B cell (primary cell): Measurements from ENCODE around the gene AADAT. TPM values are rescaled to one million over a fixed set of nuclear protein-coding genes. Genes with fewer than 3 reads are reported as not detected.

Source experiments
- ATAC-seq: fragments of 200-7000 bp; cut with Tn5 transposase; one replicate; pipeline ENCODE4 v1.10.0; 2021; ENCODE audit warnings: low read depth, mild to moderate bottlenecking, moderate number of reproducible peaks, moderate library complexity
- CTCF ChIA-PET: fragments of 350-600 bp; sonication (Branson Sonifier 250); formaldehyde crosslinking; loops from one replicate; lab custom pipeline; 2021; ENCODE audit warnings: antibody characterized with exemption, inconsistent platforms; lab: Charles Lee
- POLR2A ChIA-PET: fragments of 350-600 bp; sonication (Branson Sonifier 250); formaldehyde crosslinking; loops from one replicate; lab custom pipeline; 2021; ENCODE audit warnings: antibody characterized with exemption; lab: Charles Lee
- DNase-seq: peaks from one replicate; pipeline ENCODE4 v3.0.0; 2013
- H2AFZ ChIP-seq: 2 replicates; pipeline ENCODE4 v1.6.1; 2012; ENCODE audit warnings: mild to moderate bottlenecking, low read depth, low read length; ENCODE audit not compliant: insufficient read depth, poor library complexity, severe bottlenecking
- H3K27ac ChIP-seq, 2 donors: 1 replicate in 1 of 2; 2 replicates in 1 of 2; pipeline ENCODE4 v1.5.1; 2012 to 2013; ENCODE audit warnings: low read length in 2 of 2, mild to moderate bottlenecking in 2 of 2, moderate library complexity in 1 of 2
- H3K27me3 ChIP-seq, 4 experiments: fragments of 200-600 bp in 1 of 4; sonication (generic) in 1 of 4; replicated peaks in 1 of 4; 1 replicate in 2 of 4; 2 replicates in 2 of 4; pipeline versions ENCODE4 v1.6.1 to v1.7.0; 2013 to 2016; ENCODE audit warnings: low read length in 3 of 4, mild to moderate bottlenecking in 2 of 4, mixed read lengths in 1 of 4, moderate library complexity in 1 of 4; ENCODE audit not compliant: insufficient read depth in 4 of 4, control insufficient read depth in 3 of 4; ENCODE audit errors: control extremely low read depth in 1 of 4
- H3K36me3 ChIP-seq, 2 experiments: replicated peaks in 1 of 2; 1 replicate in 1 of 2; 2 replicates in 1 of 2; pipeline versions ENCODE4 v1.6.1 to v1.7.1; 2013; ENCODE audit warnings: low read length in 1 of 2; ENCODE audit not compliant: insufficient read depth in 2 of 2, control insufficient read depth in 1 of 2; ENCODE audit errors: control extremely low read depth in 1 of 2, extremely low read depth in 1 of 2
- H3K4me1 ChIP-seq, 2 donors: fragments of 200-600 bp in 1 of 2; sonication (generic) in 1 of 2; 1 replicate in 1 of 2; 2 replicates in 1 of 2; pipeline versions ENCODE4 v1.5.1 to v1.6.1; 2013 to 2017; ENCODE audit warnings: low read length in 2 of 2; ENCODE audit not compliant: control insufficient read depth in 2 of 2, insufficient read depth in 2 of 2
- H3K4me2 ChIP-seq: replicated peaks from 2 replicates; pipeline ENCODE3; 2012; ENCODE audit warnings: mild to moderate bottlenecking, low read depth, low read length; ENCODE audit not compliant: poor library complexity, severe bottlenecking
- H3K4me3 ChIP-seq, 5 experiments: fragments of 200-600 bp in 1 of 5; sonication (generic) in 1 of 5; 1 replicate in 3 of 5; 2 replicates in 2 of 5; pipeline versions ENCODE4 v1.5.1 to v1.7.0; 2011 to 2016; ENCODE audit warnings: low read length in 4 of 5, mild to moderate bottlenecking in 4 of 5, low read depth in 2 of 5, control low read depth in 1 of 5, moderate library complexity in 1 of 5; ENCODE audit not compliant: insufficient read depth in 1 of 5; ENCODE audit errors: control extremely low read depth in 1 of 5, extremely low read depth in 1 of 5
- H3K79me2 ChIP-seq: fragments of 200-600 bp; sonication (generic); one replicate; pipeline ENCODE4 v1.6.0; 2016; ENCODE audit warnings: low read length; ENCODE audit not compliant: control insufficient read depth, insufficient read depth
- H3K9ac ChIP-seq: fragments of 200-600 bp; sonication (generic); 2 replicates; pipeline ENCODE4 v1.6.1; 2017; ENCODE audit warnings: mild to moderate bottlenecking, low read length, moderate library complexity
- H3K9me3 ChIP-seq, 3 donors: one replicate each; pipeline versions ENCODE4 v1.6.1 to v1.7.1; 2013; ENCODE audit warnings: low read length in 2 of 3; ENCODE audit not compliant: control insufficient read depth in 2 of 3, insufficient read depth in 1 of 3; ENCODE audit errors: control extremely low read depth in 1 of 3
- H4K20me1 ChIP-seq: 2 replicates; pipeline ENCODE4 v1.6.0; 2012; ENCODE audit warnings: mild to moderate bottlenecking, low read length; ENCODE audit not compliant: insufficient read depth, control insufficient read depth, poor library complexity, severe bottlenecking
- H3K27ac Mint-ChIP-seq: one replicate; pipeline ENCODE4 v1.8.0; 2021; ENCODE audit warnings: mixed read lengths
- H3K27me3 Mint-ChIP-seq: one replicate; pipeline ENCODE4 v1.8.0; 2021; ENCODE audit warnings: mixed read lengths
- H3K4me1 Mint-ChIP-seq: one replicate; pipeline ENCODE4 v1.8.0; 2021; ENCODE audit warnings: mixed read lengths
- H3K4me3 Mint-ChIP-seq: one replicate; pipeline ENCODE4 v1.8.0; 2021; ENCODE audit warnings: mixed read lengths
- H3K9me3 Mint-ChIP-seq: one replicate; pipeline ENCODE4 v1.8.0; 2022; ENCODE audit warnings: mixed read lengths; ENCODE audit not compliant: insufficient read depth
- CTCF ChIP-seq: fragments of 200-600 bp; IDR thresholded peaks from one replicate; pipeline ENCODE4 v1.8.0; 2022; ENCODE audit warnings: antibody characterized with exemption, mild to moderate bottlenecking
- EZH2 ChIP-seq: IDR thresholded peaks from 2 replicates; pipeline ENCODE4 v1.6.1; 2012; ENCODE audit warnings: borderline replicate concordance, low read depth, mild to moderate bottlenecking, moderate library complexity, low read length; ENCODE audit not compliant: insufficient read depth, poor library complexity, severe bottlenecking
- WGBS: methylation state at CpG from one replicate; pipeline ENCODE4 v1.1.5; 2013; ENCODE audit warnings: missing lambda C conversion rate; ENCODE audit not compliant: insufficient coverage; 5-methylcytosine and 5-hydroxymethylcytosine counted together
- intact Hi-C: fragments of 100-400 bp; cut with micrococcal nuclease; formaldehyde crosslinking; loops from one replicate; pipeline ENCODE4 v1.10.0; 2022
- polyA plus RNA-seq: library from polyadenylated mRNA; depleted of rRNA; stranded (reverse); fragments of >200 nt; gene quantifications from 2 replicates; pipeline ENCODE4 v1.2.3, GENCODE V29; 2012
- total RNA-seq, 2 donors: library from RNA; stranded (reverse); fragments of 120-200 nt in 1 of 2; gene quantifications; 1 replicate in 1 of 2; 2 replicates in 1 of 2; pipeline versions ENCODE4 v1.2.3 to v1.2.4, GENCODE V29; 2013 to 2022

The AADAT gene
- total and polyA plus RNA-seq, 2 donors (not counting 1 experiment from before 2014, with no cell fraction given) = not detected

- no peaks in the 10 kb centered on the region for H4K20me1 ChIP-seq
- Mint-ChIP-seq H3K4me3 (no peak overlapping the region), H3K27me3 (peaks cover 7% of the 10 kb centered on the region), H3K9me3 (no peaks in the 10 kb centered on the region), H3K4me1 (no peaks in the 10 kb centered on the region), H3K27ac (no peak overlapping the region)
- no peak overlapping the region for H2AFZ ChIP-seq
- H3K9me3 ChIP-seq = no peaks in the 10 kb centered on the region
- DNase-seq = no peak
- no peaks in the 10 kb centered on the region for H3K27me3 ChIP-seq
- no peaks in the 10 kb centered on the region for H3K4me1 ChIP-seq
- intact Hi-C loops = no loop called here
- POLR2A ChIA-PET = no interaction called here
- no peak for ATAC-seq
- no peak overlapping the region for H3K4me2 ChIP-seq
- TF ChIP-seq CTCF (no peak), EZH2 (no peak)
- H3K4me3 ChIP-seq = no peak overlapping the region
- no peak overlapping the region for H3K27ac ChIP-seq
- no peaks in the 10 kb centered on the region for H3K36me3 ChIP-seq
- 90% methylated on average over 2 of the region's 3 CpGs for WGBS
- H3K9ac ChIP-seq = no peak overlapping the region
- CTCF ChIA-PET = no interaction called here
- no peaks in the 10 kb centered on the region for H3K79me2 ChIP-seq
Observed at GRCh38 chr4:170111546-170111945, 21.8 kb upstream of the AADAT start.

DNA sequence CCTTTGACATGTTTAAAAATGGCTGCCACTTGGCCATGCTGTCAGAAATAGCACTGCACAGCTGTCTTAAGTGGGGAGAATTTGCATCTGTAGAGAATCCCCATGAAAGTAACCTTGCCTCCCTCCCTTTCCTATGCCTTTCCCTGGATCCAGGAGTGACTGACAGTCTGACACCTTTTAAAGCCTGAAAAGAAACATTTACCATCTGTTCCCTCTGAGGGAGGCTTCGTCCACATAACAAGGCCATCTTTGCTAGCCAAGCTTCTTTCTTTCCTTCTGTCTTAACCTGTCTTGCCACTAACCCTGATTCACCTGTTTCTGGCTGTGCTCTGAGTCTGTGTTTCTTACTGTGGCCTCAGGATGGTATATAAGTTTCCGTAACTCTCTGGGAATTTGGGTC lies 21.3 kb upstream of the AADAT start:
- no peaks in the 10 kb centered on the region for H3K9me3 ChIP-seq
- H3K4me3 ChIP-seq = no peak overlapping the region
- TF ChIP-seq EZH2 (no peak), CTCF (no peak)
- no peak overlapping the region for H3K4me2 ChIP-seq
- Mint-ChIP-seq H3K27me3 (peaks cover 7% of the 10 kb centered on the region), H3K4me1 (no peaks in the 10 kb centered on the region), H3K4me3 (no peak overlapping the region), H3K9me3 (no peaks in the 10 kb centered on the region), H3K27ac (no peak overlapping the region)
- H3K27ac ChIP-seq = no peak overlapping the region
- H3K79me2 ChIP-seq = no peaks in the 10 kb centered on the region
- H2AFZ ChIP-seq = no peak overlapping the region
- H3K27me3 ChIP-seq = no peaks in the 10 kb centered on the region
- no peaks in the 10 kb centered on the region for H4K20me1 ChIP-seq
- ChIA-PET POLR2A (no interaction called here), CTCF (no interaction called here)
- no CpG with 5 or more reads among the region's 2 CpGs for WGBS
- H3K9ac ChIP-seq = no peak overlapping the region
- no peak for ATAC-seq
- H3K36me3 ChIP-seq = no peaks in the 10 kb centered on the region
- H3K4me1 ChIP-seq = no peaks in the 10 kb centered on the region
- intact Hi-C loops = no loop called here
- DNase-seq = no peak
